ENCODE results near the gene ERV3-1.
"Not testable (repeated sequence)": the region's sequence is repeated elsewhere in the genome, so short reads cannot be mapped to it uniquely, and the experiment has no call there.

The ERV3-1 gene

DNA sequence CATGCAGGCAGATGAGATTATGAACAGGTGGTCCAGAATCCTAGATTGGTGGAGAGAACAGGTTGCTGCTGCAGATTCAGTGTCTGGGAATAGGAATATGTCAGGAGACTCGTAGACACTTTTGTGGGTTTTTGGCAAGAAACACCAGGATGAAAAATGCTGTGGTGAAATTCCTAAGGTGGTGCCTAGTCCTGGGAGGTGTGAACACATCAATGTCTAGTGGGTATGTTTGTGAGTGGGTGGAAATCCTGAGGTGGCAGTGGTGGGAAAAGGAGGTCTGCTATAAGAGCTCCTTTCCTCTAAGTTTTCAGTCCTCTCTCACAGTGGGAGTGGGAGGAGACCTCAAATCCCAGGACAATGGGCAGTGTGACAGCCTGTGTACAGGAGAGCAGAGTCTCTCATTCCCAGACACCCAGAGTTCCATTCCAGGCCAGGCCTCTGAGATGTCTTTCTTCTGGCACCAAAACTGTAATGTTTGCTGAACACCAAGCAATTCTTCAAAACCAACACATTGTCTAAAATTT, 5.1 kb downstream of the ERV3-1 start:
- no peak for DNase-seq

DNA sequence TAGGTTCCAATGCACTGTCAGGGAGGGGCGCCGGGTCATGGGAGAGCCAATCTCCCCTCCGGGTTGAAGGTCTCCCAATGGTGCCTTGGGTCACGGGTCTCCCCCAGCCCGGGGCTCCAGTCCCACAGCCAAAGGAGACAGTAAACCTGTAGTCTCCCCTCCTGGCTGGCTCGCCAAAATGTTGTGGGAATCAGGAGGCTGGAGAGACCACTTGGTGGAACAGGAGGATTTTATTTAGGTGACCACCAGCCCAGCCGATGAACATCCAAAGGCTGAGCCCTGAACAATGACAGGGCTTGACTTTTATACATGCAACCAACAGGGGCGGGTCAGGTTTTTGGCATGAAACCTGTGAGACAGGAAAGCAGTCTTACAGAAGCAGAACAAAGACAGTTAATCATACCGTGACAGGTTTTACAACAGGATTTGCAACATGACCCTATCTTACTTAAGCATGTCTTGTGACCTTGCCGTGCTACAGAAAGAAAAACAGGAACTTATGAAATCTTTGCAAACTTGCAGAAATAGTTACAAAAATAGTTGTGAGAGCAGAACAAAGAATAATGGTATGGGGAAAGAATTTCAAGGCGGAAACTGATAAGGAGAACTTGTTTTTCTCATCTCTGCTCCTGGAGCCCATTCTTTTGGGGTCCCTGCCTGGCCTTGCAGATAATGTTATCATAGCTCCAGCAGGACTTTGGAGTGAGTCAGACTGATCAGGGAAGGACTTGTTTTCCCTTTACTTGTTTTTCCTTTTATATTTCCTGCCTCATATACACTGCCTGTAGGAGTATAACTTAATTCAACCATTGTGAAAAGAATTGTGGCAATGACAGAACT, 7.1 kb downstream of the ERV3-1 start:
- no peak for DNase-seq

DNA sequence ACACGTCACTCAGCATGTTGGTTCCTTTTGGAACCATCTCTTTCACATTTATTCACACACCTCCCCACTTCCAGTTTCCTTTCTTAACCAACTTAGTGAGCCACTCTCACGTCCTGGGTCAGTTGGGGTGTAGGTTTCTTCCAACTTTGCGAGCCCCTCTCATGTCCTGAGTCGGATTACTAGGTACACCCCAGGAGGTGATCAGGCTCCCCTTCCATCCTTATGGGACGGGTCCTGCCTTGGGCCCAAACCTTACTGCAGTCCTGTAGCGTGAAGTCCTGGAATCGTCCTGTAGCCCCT, 7.7 kb downstream of the ERV3-1 start:
- no peak for DNase-seq

DNA sequence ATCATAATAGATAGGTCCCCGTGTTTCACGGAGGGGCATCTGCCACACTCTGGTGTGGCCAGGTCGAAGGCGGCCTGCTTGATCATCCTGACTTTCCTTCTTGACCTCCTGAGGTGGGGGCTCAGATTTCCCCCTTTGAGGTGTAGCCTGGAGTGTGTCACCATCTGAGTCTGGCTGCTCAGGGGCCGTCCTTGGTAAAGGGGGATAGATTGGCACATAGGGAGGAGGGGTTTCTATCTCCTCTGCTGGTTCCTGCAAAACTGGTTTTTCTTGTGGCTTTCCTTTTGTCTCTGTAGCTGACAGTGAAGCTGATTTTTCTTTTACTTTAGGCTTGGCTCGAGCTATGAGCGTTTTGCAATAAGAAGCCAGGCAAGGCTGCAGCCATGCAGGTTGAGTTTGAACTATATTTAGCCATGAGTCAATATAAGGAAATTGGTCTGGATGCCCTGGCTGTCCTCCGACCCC, 8.5 kb downstream of the ERV3-1 start:
- DNase-seq = no peak

DNA sequence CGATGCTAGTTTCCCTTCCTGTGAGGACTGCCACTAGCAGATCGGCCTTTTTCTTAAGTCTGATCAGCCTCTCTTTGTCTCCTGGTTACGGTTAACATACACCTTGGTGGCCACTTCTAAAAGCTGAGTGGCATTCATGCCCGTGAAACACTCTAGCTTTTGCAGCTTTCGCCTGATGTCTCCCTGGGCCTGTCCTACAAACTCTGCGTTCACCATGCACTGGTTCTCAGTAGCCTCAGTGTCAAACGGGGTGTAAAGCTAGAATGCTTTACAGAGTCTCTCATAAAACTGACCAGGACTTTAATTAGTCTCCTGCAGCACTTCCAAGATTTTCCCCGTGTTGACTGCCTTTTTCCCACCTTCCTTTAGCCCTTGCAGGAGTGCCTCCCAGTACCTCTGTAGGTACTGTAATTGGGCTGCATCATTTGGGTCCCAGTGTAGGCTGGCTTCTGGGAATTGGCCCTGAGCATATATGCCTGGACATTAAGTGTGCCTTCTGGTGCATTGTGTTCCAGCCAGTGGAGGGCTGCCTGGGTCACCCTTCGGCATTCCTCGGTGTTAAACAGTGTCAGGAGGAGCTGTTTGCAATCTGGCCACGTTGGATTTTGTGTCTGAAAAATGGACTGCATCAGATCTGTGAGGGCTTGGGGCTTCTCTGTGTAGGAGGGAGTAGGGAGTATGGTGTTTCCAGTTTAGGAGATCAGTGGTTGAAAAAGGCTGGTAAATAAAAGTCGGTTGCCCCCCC, 9.2 kb downstream of the ERV3-1 start:
- DNase-seq = no peak

DNA sequence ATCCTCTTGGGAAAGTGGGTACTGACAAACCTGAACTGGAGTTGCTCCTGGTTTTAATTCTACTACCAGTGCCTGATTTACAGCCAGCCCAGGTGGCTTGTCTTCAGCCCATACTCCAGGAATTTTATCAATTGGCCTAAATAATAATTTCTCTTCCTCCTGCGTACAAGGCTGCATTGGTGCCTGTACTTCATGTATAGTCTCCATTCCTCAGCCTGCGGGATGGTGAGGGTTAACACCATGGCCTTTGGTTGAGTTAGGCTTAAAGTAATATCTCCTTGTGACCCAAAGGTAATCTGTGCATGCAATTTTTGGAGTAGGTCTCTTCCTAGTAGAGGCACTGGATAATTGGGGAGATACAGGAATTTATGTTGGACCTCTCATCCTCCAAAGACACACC, 10.2 kb downstream of the ERV3-1 start:
- no peak for DNase-seq

DNA sequence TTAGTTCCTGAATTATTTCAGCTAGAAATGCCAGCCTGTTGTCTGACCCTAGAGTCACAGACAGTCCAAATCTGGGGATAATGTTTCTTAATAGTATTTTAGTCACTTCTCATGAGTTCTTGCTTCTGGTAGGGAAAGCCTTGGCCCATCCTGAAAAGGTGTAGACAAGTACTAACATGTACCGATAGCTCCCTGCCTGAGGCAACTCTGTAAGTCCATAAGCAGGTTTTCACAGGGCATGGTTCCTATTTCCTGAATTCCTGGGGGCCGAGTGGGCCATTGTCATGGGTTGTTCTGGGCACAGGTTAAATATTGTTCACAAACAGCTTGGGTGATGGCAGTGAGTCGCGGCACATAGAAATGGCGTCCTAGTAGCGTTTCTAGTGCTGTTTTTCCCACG, 12.6 kb downstream of the ERV3-1 start:
- DNase-seq = no peak

DNA sequence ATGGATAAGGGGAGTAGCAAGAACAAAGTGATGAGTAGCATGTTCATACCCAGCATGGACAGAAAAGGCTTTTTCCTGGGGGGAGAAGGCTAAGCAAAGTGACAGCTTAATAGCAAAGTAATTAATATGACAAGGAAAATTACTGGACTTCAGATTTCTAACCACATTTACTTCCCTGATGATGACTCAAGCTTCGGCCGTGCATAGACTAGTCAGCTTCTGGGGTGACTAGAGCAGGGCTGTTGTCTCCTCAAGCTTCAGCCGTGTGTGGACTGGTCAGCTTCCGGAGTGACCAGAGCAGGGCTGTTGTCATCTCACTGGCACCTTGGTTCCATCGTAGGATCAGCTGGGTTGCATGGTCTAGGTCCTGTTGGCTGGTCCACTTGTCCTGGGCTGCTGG, 13.5 kb downstream of the ERV3-1 start:
- DNase-seq = no peak

DNA sequence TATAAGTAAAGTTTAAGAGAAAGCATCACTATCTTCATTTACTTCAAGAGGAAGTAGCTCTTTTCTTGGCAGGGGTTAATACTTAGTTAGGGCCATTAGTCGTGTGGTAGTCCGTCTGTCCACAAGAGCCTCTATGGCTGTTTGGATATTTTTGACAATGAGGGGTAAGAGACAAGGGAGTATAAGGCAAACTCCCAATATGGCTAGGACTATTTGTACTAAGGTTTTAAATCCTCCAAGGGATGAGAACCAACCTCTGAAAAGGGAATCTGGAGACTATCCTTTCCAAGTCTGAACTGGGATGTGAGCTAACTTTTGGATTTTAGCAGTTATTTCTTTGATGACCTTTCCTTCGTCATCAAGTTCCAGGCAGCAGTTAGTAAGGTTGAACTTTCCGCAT, 15.6 kb downstream of the ERV3-1 start, which contains the start of gene ZNF117:
TSS of gene ZNF117 (minus strand) at position 101 of the 400 bp plus-strand sequence.
- no peak for DNase-seq

DNA sequence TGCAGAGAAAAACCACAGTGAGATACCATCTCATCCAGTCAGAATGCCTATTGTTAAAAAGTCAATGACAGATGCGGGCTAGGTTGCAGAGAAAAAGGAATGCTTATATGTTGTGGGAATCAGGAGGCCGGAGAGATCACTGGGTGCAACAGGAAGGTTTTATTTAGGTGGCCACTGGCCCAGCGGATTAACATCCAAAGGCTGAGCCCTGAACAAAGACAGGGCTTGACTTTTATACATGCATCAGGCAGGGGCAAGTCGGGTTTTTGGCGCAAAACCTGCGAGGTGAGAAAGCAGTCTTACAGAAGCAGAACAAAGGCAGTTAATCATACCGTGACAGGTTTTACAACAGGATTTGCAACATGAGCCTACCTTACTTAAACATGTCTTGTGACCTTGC, 16.3 kb downstream of the ERV3-1 start:
- DNase-seq = no peak

DNA sequence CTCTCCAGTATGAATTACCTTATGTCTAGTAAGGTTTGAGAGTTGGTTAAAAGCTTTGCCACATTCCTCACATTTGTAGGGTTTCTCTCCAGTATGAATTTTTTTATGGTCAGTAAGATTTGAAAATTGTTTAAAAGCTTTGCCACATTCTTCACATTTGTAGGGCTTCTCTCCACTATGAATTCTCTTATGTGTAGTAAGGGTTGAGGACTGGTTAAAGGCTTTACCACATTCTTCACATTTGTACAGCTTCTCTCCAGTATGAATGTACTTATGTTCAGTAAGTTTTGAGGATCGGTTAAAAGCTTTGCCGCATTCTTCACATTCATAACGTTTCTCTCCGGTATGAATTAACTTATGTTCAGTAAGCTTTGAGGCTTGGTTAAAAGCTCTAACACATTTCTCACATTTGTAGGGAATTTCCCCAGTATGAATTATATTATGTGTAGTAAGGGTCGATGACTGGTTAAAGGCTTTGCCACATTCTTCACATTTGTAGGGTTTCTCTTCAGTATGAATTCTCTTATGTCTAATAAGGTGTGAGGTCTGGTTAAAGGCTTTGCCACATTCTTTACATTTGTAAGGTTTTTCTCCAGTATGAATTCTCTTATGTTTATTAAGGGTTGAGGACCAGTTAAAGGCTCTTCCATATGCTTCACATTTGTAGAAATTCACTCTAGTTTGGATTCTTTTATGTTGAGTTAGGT, 27.8 kb downstream of the ERV3-1 start:
- DNase-seq = no peak

DNA sequence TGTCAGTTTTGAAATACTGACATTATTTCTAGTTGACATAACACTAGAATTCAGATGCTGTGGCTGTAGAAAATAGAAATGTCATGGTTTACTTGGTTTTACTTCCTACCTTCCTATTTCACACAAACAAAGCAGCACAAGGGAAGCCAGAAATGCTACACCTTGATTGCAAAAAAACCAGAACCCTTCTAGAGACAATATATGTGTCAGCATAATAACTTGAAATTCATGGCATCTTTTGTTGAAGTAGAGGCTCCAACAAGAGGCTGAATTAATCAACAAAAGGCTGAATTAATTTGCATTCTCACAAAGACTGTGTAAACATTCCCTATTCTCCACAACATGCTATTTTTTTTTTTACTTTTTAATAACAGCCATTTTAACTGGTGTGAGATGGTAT, 40.9 kb downstream of the ERV3-1 start:
- DNase-seq = no peak

DNA sequence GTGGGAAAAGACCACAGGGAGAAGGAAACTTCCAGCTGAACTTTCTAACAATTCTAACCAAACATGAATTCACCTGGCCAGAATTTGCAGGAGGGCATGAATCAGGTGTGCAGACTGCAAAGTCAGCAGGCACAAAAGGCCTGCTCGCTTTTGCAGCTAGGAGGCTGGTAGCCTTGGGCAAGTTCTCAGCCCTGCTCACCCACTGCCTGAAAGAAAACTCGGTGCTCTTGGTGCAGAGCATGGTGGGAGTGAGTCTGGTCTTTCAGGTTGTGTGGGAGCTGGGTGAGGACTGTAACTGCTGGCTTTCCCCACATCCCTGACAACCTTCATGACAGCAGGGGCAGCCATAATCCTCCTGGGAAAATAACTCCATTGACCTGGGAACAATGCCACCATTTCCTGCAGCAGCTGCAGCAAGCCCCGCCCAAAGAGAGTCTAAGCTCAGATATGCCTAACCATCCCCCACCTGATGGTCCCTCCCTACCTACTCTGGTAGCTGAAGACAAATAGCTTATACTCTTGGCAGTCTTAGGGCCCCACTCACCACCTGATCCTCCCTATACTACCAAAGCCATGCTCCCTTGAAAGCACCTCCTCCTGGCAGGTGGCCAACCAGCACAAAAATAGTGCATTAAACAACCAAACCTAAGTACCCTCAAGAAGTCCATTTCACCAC, 47.3 kb downstream of the ERV3-1 start:
- no peak for DNase-seq

DNA sequence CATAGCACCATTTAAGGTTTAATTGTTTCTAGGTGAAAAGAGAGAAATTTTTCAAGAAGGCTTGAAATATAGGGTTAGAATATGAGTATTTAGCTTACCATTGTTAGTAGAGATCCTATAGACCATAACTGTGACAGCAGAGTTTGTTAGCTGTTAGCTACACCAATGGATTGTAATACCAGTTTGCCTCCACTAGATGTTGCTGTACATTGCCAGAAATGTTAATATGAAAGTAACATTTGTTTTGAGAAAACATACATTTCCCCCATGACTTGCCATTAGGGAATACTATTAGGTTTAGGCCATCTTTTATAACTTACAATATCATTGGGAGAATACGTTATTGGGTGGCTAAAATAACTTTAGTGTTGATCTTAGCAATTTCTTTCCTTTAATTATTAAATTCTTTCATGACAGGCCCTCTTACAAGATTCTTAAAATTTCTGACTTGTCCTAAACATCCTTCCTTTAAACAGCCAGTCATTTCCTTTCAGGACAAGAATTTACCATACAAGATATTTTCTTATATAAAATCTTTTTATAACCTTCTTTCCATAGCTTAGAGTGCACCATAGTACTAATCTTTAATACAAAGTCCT, 55.1 kb downstream of the ERV3-1 start:
- peak in 1 of 51 donors; percentile 26 for DNase-seq

DNA sequence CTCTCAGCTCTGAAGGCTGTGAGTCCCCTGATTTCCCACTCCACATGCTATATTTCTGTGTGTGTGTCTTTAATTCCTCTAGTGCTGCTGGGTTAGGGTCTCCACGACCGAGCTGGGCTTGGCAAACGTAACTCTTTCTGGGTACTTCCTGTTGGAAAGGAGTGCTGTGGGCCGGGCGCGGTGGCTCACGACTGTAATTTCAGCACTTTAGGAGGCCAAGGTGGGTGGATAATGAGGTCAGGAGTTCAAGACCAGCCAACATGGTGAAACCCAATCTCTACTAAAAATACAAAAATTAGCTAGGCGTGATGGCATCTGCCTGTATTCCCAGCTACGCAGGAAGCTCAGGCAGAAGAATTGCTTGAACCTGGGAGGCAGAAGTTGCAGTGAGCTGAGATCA, 55.8 kb downstream of the ERV3-1 start:
- not testable (repeated sequence) for DNase-seq

DNA sequence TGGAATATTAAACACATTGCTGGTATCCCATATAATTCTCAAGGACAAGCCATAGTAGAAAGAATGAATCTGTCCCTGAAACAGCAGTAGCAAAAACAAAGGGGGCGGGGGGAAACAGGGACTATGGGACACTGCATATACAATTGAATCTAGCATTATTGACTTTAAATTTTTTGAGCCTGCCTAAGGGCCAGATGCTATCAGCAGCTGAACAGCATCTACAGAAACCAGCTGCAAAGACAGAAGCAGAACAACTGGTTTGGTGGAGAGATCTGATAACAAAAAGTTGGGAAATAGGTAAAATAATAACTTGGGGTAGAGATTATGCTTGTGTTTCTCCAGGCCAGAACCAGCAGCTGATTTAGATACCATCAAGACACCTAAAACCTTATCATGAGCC, 57.7 kb downstream of the ERV3-1 start:
- not testable (repeated sequence) for DNase-seq

DNA sequence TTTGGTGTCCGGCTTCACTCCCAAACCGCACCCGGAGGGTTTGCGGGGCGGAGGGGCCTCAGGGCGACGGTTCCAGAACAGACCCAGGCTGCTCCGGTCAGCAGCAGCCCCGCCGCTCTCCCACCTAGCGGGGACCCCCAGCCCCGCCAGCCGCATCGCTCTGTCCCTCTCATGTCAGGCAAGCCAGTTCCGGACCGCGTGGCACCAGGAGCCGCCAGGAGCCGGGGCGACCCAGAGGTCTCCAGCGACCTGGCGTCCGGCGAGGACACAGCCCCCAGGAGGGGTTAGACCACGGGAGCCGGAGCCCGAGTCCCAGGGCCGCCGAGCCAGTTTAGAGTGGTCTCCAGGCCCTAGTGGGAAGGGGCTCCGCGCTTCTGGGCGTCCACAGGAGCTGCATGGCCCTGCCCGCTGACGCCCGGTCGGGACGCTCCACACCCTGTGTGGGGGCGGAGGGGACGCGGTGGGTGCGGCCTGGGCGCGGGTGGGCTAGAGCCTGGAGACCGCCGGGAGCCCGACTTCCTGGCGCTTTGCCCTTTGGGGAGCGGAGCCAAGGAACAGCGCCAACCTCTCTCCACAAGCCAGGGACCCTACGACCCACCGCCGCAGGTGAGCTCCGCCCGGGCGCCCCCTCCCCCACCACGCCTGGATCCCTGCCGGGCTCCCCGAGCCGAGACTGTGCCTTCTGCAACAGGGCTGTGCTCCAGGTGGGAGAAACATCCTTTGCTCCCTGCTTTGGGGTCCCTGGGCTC, 59.1 kb downstream of the ERV3-1 start:
- DNase-seq = peak in 1 of 51 donors; percentile 20

DNA sequence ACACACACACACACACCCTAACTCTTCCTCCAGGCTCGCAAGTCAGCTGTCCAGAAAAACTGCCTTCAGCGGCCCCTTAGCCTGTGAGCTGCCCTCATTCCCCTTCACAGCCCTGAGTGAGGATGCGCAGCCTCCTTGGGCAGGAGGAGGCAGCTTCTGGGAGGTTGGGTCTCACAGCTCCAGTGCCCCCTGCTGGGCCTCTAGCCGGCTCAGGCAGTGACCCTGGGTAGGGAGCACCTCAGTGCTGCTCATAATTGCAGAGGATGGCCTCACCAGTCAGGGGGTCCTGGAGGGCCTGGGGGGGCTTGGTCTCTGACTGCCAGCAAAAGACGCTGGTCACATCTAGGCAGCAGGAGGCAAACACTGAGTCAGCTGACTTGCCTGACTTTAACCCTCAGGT, 59.7 kb downstream of the ERV3-1 start:
- peak in 4 of 51 donors; percentile 2 to 22 (median 7) for DNase-seq

DNA sequence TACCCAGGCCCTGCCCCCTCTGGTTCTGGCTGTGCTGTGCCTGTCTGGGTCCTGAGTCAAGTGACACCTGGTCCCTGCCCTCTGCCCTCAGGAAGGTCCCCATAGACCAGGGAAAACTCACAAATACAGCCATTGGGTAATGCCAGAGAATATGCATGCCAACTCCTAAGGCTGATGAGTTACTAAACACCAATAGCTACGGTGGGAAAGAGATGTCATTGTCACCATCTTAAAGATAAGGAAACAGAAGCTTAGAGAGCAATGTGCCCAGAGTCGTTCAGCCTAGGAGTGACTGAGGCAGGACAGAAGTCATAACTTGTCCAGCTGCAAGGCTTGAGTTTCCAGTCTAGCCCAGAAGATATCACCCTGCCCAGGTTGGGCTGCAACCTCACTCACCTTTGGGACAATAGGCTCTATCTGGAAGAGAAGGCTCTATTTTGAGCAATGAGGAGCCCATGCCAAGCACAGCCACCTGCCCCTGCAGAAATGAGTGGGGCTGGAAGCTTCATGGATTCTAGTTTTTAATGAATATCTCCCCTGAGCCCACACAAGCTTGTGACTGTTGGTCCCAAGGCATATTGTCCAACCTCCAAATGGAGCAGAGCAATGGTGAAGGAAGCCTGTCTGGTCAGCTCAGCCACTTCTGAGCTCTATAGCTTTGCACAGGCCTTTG, 60.8 kb downstream of the ERV3-1 start:
- DNase-seq = no peak

All from hypothalamus (tissue), 51 donors.